Activated CD8-positive, alpha-beta T cell treated with anti-CD3 and anti-CD28 coated beads for 36 hours (primary cell): ENCODE data around the gene FGD6. TPM values are rescaled to one million over a fixed set of nuclear protein-coding genes. Genes with fewer than 3 reads are reported as not detected.

Experiments
- ATAC-seq: fragments of 200-7000 bp; cut with Tn5 transposase; one replicate; pipeline ENCODE4 v1.10.0; 2021; ENCODE audit warnings: mild to moderate bottlenecking, moderate library complexity
- CTCF ChIA-PET: fragments of 350-600 bp; sonication (Branson Sonifier 250); formaldehyde crosslinking; loops from one replicate; lab custom pipeline; 2021; ENCODE audit warnings: antibody characterized with exemption; lab: Charles Lee
- POLR2A ChIA-PET: fragments of 350-600 bp; sonication (Branson Sonifier 250); formaldehyde crosslinking; loops from one replicate; lab custom pipeline; 2021; ENCODE audit warnings: antibody characterized with exemption; lab: Charles Lee
- DNase-seq: peaks from one replicate; pipeline ENCODE4 v3.0.0-alpha.2; 2020
- H3K27ac Mint-ChIP-seq: one replicate; pipeline ENCODE4 v1.8.0; 2021; ENCODE audit warnings: mild to moderate bottlenecking, mixed read lengths
- H3K27me3 Mint-ChIP-seq: one replicate; pipeline ENCODE4 v1.8.0; 2021; ENCODE audit warnings: mixed read lengths
- H3K36me3 Mint-ChIP-seq: one replicate; pipeline ENCODE4 v1.8.0; 2021; ENCODE audit warnings: low read depth, mixed read lengths
- H3K4me1 Mint-ChIP-seq: one replicate; pipeline ENCODE4 v1.8.0; 2021; ENCODE audit warnings: low read depth, mixed read lengths
- H3K4me3 Mint-ChIP-seq: one replicate; pipeline ENCODE4 v1.8.0; 2021; ENCODE audit warnings: mild to moderate bottlenecking, moderate library complexity, mixed read lengths
- H3K9me3 Mint-ChIP-seq: one replicate; pipeline ENCODE4 v1.8.0; 2021; ENCODE audit warnings: mixed read lengths
- intact Hi-C: fragments of 100-400 bp; cut with micrococcal nuclease; formaldehyde crosslinking; loops from one replicate; pipeline ENCODE4 v1.10.0; 2022
- total RNA-seq, 2 experiments: library from RNA; stranded (reverse); gene quantifications; one replicate each; pipeline ENCODE4 v1.2.3, GENCODE V29; 2021
- TF ChIP-seq, protein P1 (sequence below): fragments of 200-600 bp; IDR thresholded peaks from one replicate; pipeline ENCODE4 v1.8.0; 2022; ENCODE audit warnings: antibody characterized with exemption, mild to moderate bottlenecking

The FGD6 gene
- total RNA-seq, 2 experiments from 2014 or later, result 0.41 to 0.54 TPM

DNA sequence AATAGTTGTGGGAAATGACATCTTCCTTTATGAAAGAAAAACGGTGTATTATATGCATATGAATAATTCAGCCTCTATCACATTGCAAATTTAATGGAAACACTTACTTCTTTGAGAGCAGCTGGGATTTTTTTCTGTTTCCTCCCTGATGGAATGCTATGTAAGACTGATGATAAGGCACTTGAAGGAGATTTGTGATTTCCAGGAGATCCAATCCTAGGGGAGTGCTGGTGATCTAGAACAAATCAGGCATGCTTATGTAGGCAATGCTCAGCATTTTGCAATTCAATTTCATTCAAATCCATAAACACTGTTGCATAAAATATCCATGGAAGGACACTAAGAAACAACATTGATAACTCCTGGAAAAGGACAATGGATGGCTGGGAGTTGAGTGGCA is 127.8 kb downstream of the FGD6 start:
- Mint-ChIP-seq H3K27me3 (no peaks in the 10 kb centered on the region), H3K4me1 (no peaks in the 10 kb centered on the region), H3K36me3 (no peaks in the 10 kb centered on the region), H3K4me3 (no peak overlapping the region), H3K9me3 (no peaks in the 10 kb centered on the region), H3K27ac (no peak overlapping the region)
- intact Hi-C loops, result no loop called here
- CTCF ChIA-PET, result interaction anchor here (1.5 kb wide), 1 partner anchor 11 kb away, joined by 3 read pairs; no protein-coding TSS in a partner anchor
- POLR2A ChIA-PET, result no interaction called here
- DNase-seq, result no peak
- ATAC-seq, result no peak
- TF ChIP-seq, protein P1, sequence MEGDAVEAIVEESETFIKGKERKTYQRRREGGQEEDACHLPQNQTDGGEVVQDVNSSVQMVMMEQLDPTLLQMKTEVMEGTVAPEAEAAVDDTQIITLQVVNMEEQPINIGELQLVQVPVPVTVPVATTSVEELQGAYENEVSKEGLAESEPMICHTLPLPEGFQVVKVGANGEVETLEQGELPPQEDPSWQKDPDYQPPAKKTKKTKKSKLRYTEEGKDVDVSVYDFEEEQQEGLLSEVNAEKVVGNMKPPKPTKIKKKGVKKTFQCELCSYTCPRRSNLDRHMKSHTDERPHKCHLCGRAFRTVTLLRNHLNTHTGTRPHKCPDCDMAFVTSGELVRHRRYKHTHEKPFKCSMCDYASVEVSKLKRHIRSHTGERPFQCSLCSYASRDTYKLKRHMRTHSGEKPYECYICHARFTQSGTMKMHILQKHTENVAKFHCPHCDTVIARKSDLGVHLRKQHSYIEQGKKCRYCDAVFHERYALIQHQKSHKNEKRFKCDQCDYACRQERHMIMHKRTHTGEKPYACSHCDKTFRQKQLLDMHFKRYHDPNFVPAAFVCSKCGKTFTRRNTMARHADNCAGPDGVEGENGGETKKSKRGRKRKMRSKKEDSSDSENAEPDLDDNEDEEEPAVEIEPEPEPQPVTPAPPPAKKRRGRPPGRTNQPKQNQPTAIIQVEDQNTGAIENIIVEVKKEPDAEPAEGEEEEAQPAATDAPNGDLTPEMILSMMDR, result no peak

DNA sequence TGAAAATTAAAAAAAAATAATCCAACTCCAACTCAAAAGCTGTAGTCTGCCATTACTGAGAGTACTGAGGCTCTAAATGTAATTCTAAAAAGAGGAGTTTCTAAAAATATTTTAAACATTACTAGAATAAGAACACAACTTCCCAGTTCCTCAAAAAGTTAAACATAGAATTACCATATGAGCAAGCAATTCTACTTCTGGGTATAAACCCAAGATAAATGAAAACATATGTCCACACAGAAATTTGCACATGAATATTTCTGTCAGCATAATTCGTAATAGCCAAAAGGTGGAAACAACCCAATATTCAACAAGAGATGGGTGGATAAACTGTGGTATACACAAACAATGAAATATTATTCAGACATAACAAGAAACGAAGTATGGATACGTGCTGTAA is 128.9 kb downstream of the FGD6 start:
- no peak overlapping the region for H3K4me3 Mint-ChIP-seq
- DNase-seq (no peak), ATAC-seq (no peak)
- no peaks in the 10 kb centered on the region for H3K27me3 Mint-ChIP-seq
- H3K27ac Mint-ChIP-seq, result no peak overlapping the region
- H3K36me3 Mint-ChIP-seq, result no peaks in the 10 kb centered on the region
- no peaks in the 10 kb centered on the region for H3K9me3 Mint-ChIP-seq
- no peaks in the 10 kb centered on the region for H3K4me1 Mint-ChIP-seq
- TF ChIP-seq, protein P1, result no peak
- intact Hi-C loops, result no loop called here
- ChIA-PET POLR2A (no interaction called here), CTCF (no interaction called here)

DNA sequence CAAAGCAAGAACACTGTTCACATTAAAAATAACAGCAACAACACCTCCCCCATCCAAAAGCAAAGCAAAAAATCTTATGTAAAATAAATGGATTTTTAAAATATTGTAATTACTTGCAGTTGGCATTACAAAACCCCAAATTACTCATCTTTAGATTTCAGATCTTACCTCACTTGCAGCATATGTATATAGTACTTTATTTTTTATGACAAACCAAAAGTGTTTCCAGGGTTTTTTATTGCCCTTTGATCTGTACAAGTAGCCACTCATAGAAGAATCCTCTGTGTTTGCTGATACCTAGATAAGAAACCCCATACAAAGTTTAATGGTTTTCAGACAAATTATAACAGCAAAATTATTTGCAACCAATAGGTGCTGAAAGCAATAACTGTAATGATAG is 131.7 kb downstream of the FGD6 start:
- intact Hi-C loops, result no loop called here
- Mint-ChIP-seq H3K4me1 (no peaks in the 10 kb centered on the region), H3K36me3 (no peaks in the 10 kb centered on the region), H3K4me3 (no peak overlapping the region), H3K27ac (no peak overlapping the region), H3K9me3 (no peaks in the 10 kb centered on the region), H3K27me3 (no peaks in the 10 kb centered on the region)
- ATAC-seq, result peak; percentile 34
- no peak for DNase-seq
- ChIA-PET CTCF (interaction anchor here (1.5 kb wide), 1 partner anchor 13 kb away, joined by 4 read pairs; the partner anchor contains the start of gene NR2C1), POLR2A (no interaction called here)
- TF ChIP-seq, protein P1, result no peak

GRCh38 chr12:95083938-95084337 is 133.3 kb downstream of the FGD6 start:
- Mint-ChIP-seq H3K9me3 (no peaks in the 10 kb centered on the region), H3K27ac (no peak overlapping the region), H3K27me3 (no peaks in the 10 kb centered on the region), H3K36me3 (no peaks in the 10 kb centered on the region), H3K4me3 (no peak overlapping the region), H3K4me1 (no peaks in the 10 kb centered on the region)
- no peak for ATAC-seq
- TF ChIP-seq, protein P1, result no peak
- intact Hi-C loops, result no loop called here
- POLR2A ChIA-PET, result interaction anchor here (0.6 to 1.3 kb wide), 2 partner anchors 10 to 114 kb away, joined by 4 read pairs; partner anchors contain the start of gene NR2C1
- DNase-seq, result no peak
- CTCF ChIA-PET, result interaction anchor here (0.7 to 2.0 kb wide), 3 partner anchors 11 to 33 kb away, joined by 4 to 10 read pairs (median 4); partner anchors contain the start of gene NR2C1

GRCh38 chr12:95083471-95083870 is 133.8 kb downstream of the FGD6 start:
- TF ChIP-seq, protein P1, result no peak
- H3K9me3 Mint-ChIP-seq, result no peaks in the 10 kb centered on the region
- H3K4me1 Mint-ChIP-seq, result no peaks in the 10 kb centered on the region
- ATAC-seq, result no peak
- no peak overlapping the region for H3K27ac Mint-ChIP-seq
- DNase-seq, result no peak
- intact Hi-C loops, result no loop called here
- no peak overlapping the region for H3K4me3 Mint-ChIP-seq
- H3K36me3 Mint-ChIP-seq, result no peaks in the 10 kb centered on the region
- ChIA-PET POLR2A (interaction anchor here (0.6 to 1.3 kb wide), 2 partner anchors 10 to 114 kb away, joined by 4 read pairs; partner anchors contain the start of gene NR2C1), CTCF (interaction anchor here (0.7 to 2.0 kb wide), 3 partner anchors 10 to 34 kb away, joined by 4 to 10 read pairs (median 4); partner anchors contain the start of gene NR2C1)
- H3K27me3 Mint-ChIP-seq, result no peaks in the 10 kb centered on the region
